GM21367 (cell line): Measurements from ENCODE around the gene TMEM247.
"Not testable (repeated sequence)": the region's sequence is repeated elsewhere in the genome, so short reads cannot be mapped to it uniquely, and the experiment has no call there.

ENCODE experiments used
- ATAC-seq: cut with Tn5 transposase; IDR thresholded peaks from one replicate; pipeline ENCODE4 v1.9.1; 2021; ENCODE audit not compliant: unreplicated experiment

Gene TMEM247

GRCh38 chr2:46509804-46510203, 30.4 kb downstream of the TMEM247 start:
- no peak for ATAC-seq

- no peak for ATAC-seq
Measured at GRCh38 chr2:46510598-46511177, 31.3 kb downstream of the TMEM247 start.

- no peak for ATAC-seq
Measured at GRCh38 chr2:46512185-46512584, 32.8 kb downstream of the TMEM247 start.

GRCh38 chr2:46514738-46515137, 35.4 kb downstream of the TMEM247 start:
- ATAC-seq: no peak

GRCh38 chr2:46517485-46517884, 38.1 kb downstream of the TMEM247 start:
- ATAC-seq: no peak

GRCh38 chr2:46518861-46519260, 39.5 kb downstream of the TMEM247 start:
- ATAC-seq: no peak

GRCh38 chr2:46519265-46519664, 39.9 kb downstream of the TMEM247 start:
- ATAC-seq: no peak

GRCh38 chr2:46520130-46520711, 40.9 kb downstream of the TMEM247 start:
- ATAC-seq: no peak

GRCh38 chr2:46521215-46521683, 41.9 kb downstream of the TMEM247 start:
- ATAC-seq: no peak

GRCh38 chr2:46522385-46522784, 43.0 kb downstream of the TMEM247 start:
- ATAC-seq: not testable (repeated sequence)

GRCh38 chr2:46525522-46526155, 46.3 kb downstream of the TMEM247 start:
- no peak for ATAC-seq

GRCh38 chr2:46528880-46529279, 49.5 kb downstream of the TMEM247 start:
- no peak for ATAC-seq

GRCh38 chr2:46530639-46531038, 51.3 kb downstream of the TMEM247 start:
- ATAC-seq: no peak

GRCh38 chr2:46531863-46532262, 52.5 kb downstream of the TMEM247 start:
- ATAC-seq: no peak
